Astrocyte (in vitro differentiated cells and primary cell): ENCODE data around the gene SVIL. TPM values are rescaled to one million over a fixed set of nuclear protein-coding genes. Genes with fewer than 3 reads are reported as not detected.

Experiments
- DNase-seq: peaks from one replicate; pipeline ENCODE4 v3.0.0-alpha.2; 2010; ENCODE audit warnings: low read depth
- FAIRE-seq: peaks from 2 replicates; lab custom pipeline; 2011; peaks lifted over from hg19 to GRCh38; lab: Jason Lieb, UNC
- H2AFZ ChIP-seq: 2 replicates; pipeline ENCODE4 v1.6.0; 2012; ENCODE audit warnings: low read depth, low read length, inconsistent platforms
- H3K27ac ChIP-seq: 2 replicates; pipeline ENCODE4 v1.5.1; 2011; ENCODE audit warnings: low read depth, low read length, inconsistent platforms
- H3K27me3 ChIP-seq: 2 replicates; pipeline ENCODE4 v1.6.0; 2011; ENCODE audit warnings: low read length, inconsistent platforms; ENCODE audit not compliant: insufficient read depth
- H3K36me3 ChIP-seq: 2 replicates; pipeline ENCODE4 v1.5.1; 2011; ENCODE audit warnings: low read length, inconsistent platforms; ENCODE audit not compliant: insufficient read depth
- H3K4me1 ChIP-seq: 2 replicates; pipeline ENCODE4 v1.5.1; 2011; ENCODE audit warnings: low read length, inconsistent platforms; ENCODE audit not compliant: insufficient read depth
- H3K4me2 ChIP-seq: 2 replicates; pipeline ENCODE4 v1.6.0; 2012; ENCODE audit warnings: low read length, inconsistent platforms
- H3K4me3 ChIP-seq: 2 replicates; pipeline ENCODE4 v1.5.1; 2011; ENCODE audit warnings: low read depth, mild to moderate bottlenecking, low read length, inconsistent platforms; ENCODE audit not compliant: insufficient read depth
- H3K79me2 ChIP-seq: 2 replicates; pipeline ENCODE4 v1.6.0; 2012; ENCODE audit warnings: mild to moderate bottlenecking, low read length, inconsistent platforms; ENCODE audit not compliant: insufficient read depth
- H3K9ac ChIP-seq: 2 replicates; pipeline ENCODE4 v1.6.0; 2012; ENCODE audit warnings: mild to moderate bottlenecking, low read length, inconsistent platforms
- H3K9me3 ChIP-seq: 2 replicates; pipeline ENCODE4 v1.5.1; 2012; ENCODE audit warnings: low read depth, mild to moderate bottlenecking, low read length, inconsistent platforms; ENCODE audit not compliant: insufficient read depth
- H4K20me1 ChIP-seq: 2 replicates; pipeline ENCODE4 v1.6.0; 2012; ENCODE audit warnings: low read length, inconsistent platforms; ENCODE audit not compliant: insufficient read depth
- H3K27ac Mint-ChIP-seq: one replicate; pipeline ENCODE4 v1.8.0; 2021; ENCODE audit warnings: mild to moderate bottlenecking, mixed read lengths; ENCODE audit not compliant: unreplicated experiment
- H3K27me3 Mint-ChIP-seq: one replicate; pipeline ENCODE4 v1.8.0; 2021; ENCODE audit warnings: low read depth, mixed read lengths; ENCODE audit not compliant: unreplicated experiment
- H3K36me3 Mint-ChIP-seq: one replicate; pipeline ENCODE4 v1.8.0; 2021; ENCODE audit warnings: low read depth, mixed read lengths; ENCODE audit not compliant: unreplicated experiment
- H3K4me1 Mint-ChIP-seq: one replicate; pipeline ENCODE4 v1.8.0; 2021; ENCODE audit warnings: low read depth, mixed read lengths; ENCODE audit not compliant: unreplicated experiment
- H3K4me3 Mint-ChIP-seq: one replicate; pipeline ENCODE4 v1.8.0; 2021; ENCODE audit warnings: mild to moderate bottlenecking, moderate library complexity, mixed read lengths; ENCODE audit not compliant: unreplicated experiment
- H3K9me3 Mint-ChIP-seq: one replicate; pipeline ENCODE4 v1.8.0; 2021; ENCODE audit warnings: mild to moderate bottlenecking, mixed read lengths; ENCODE audit not compliant: unreplicated experiment
- CTCF ChIP-seq: IDR thresholded peaks from 2 replicates; pipeline ENCODE4 v1.5.1; 2011; ENCODE audit warnings: low read depth, mild to moderate bottlenecking, inconsistent platforms, low read length, moderate library complexity; ENCODE audit not compliant: insufficient read depth
- EZH2 ChIP-seq: IDR thresholded peaks from 2 replicates; pipeline ENCODE4 v1.6.1; 2012; ENCODE audit warnings: mild to moderate bottlenecking, low read length, inconsistent platforms; ENCODE audit not compliant: insufficient read depth
- total RNA-seq: library from RNA; stranded (reverse); gene quantifications from 2 replicates; pipeline ENCODE4 v1.2.1, GENCODE V29; 2021

Gene SVIL
- total RNA-seq, 1 donor from 2014 or later: 70.4 TPM

DNA sequence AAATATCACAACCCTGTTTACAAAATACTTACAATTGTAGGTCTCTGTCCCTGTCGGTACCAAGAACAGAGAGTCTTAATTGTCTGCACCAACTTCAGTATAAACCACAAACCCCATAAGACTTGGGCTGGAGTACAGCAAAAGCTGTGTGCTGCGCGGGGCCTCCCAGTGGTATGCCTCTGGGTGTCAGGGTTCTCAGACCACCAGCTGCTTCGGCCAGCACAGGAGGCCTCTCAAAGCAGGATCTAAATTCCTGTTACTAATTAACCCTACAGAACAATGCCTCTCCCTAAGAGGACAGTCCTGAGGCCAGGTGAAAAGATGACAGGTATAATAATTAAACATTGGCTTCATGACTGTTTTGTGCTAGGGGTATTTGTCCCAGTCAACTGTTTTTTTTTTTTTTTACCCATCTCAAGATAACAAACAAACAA, 957 bp upstream of the SVIL start:
- Histone ChIP-seq H3K4me2 (peak overlapping the region; percentile 76), H3K9ac (peak overlapping the region; percentile 70), H3K4me3 (peak overlapping the region; percentile 4), H2AFZ (no peak overlapping the region), H4K20me1 (peaks cover 4% of the 10 kb centered on the region), H3K36me3 (peaks cover 4% of the 10 kb centered on the region), H3K9me3 (no peaks in the 10 kb centered on the region), H3K27ac (peak overlapping the region; percentile 86), H3K79me2 (peaks cover 36% of the 10 kb centered on the region), H3K4me1 (peaks cover 39% of the 10 kb centered on the region), H3K27me3 (no peaks in the 10 kb centered on the region)
- TF ChIP-seq EZH2 (no peak), CTCF (no peak)
- peak; percentile 47 for DNase-seq
- no peak for FAIRE-seq
- peaks cover 9% of the 10 kb centered on the region for H3K36me3 Mint-ChIP-seq
- peak overlapping the region; percentile 93 for H3K27ac Mint-ChIP-seq
- H3K9me3 Mint-ChIP-seq: peaks cover 3% of the 10 kb centered on the region
- H3K4me1 Mint-ChIP-seq: peaks cover 41% of the 10 kb centered on the region
- no peaks in the 10 kb centered on the region for H3K27me3 Mint-ChIP-seq
- peak overlapping the region; percentile 87 for H3K4me3 Mint-ChIP-seq

- no peak for TF ChIP-seq EZH2
- H3K27ac Mint-ChIP-seq: peak overlapping the region; percentile 93
- H3K9me3 ChIP-seq: no peaks in the 10 kb centered on the region
- H3K9me3 Mint-ChIP-seq: no peaks in the 10 kb centered on the region
- peak overlapping the region; percentile 70 for H3K9ac ChIP-seq
- H3K27me3 ChIP-seq: no peaks in the 10 kb centered on the region
- peaks cover 40% of the 10 kb centered on the region for H3K4me1 Mint-ChIP-seq
- H3K79me2 ChIP-seq: peaks cover 40% of the 10 kb centered on the region
- DNase-seq (no peak), FAIRE-seq (no peak)
- H3K27me3 Mint-ChIP-seq: no peaks in the 10 kb centered on the region
- H3K4me1 ChIP-seq: peaks cover 39% of the 10 kb centered on the region
- peaks cover 17% of the 10 kb centered on the region for H4K20me1 ChIP-seq
- H3K27ac ChIP-seq: peak overlapping the region; percentile 86
- no peak overlapping the region for H2AFZ ChIP-seq
- H3K4me2 ChIP-seq: peak overlapping the region; percentile 76
- H3K4me3 Mint-ChIP-seq: peak overlapping the region; percentile 87
- H3K4me3 ChIP-seq: peak overlapping the region; percentile 41
- H3K36me3 Mint-ChIP-seq: peaks cover 2% of the 10 kb centered on the region
- peaks cover 4% of the 10 kb centered on the region for H3K36me3 ChIP-seq
Measured at GRCh38 chr10:29634105-29634504, 666 bp downstream of the SVIL start.

DNA sequence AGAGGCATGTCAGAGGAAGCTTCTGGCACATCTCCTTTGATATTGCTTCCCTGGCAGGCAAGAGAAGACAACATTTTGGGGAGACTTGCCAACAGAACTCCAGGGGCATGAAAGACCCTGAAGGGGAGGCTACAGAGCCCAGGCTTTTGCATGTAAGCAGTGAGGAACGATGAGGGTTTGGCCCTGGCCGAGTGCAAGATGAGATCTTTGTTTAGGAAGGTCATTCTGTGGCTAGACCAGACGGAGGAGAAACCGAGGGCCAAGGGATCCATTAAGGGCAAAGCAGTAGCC, 3.8 kb downstream of the SVIL start:
- FAIRE-seq: no peak
- Mint-ChIP-seq H3K27ac (no peak overlapping the region), H3K36me3 (no peaks in the 10 kb centered on the region), H3K4me1 (peaks cover 51% of the 10 kb centered on the region), H3K27me3 (no peaks in the 10 kb centered on the region), H3K9me3 (no peaks in the 10 kb centered on the region), H3K4me3 (no peak overlapping the region)
- H3K27me3 ChIP-seq: no peaks in the 10 kb centered on the region
- H3K4me2 ChIP-seq: no peak overlapping the region
- H3K4me1 ChIP-seq: peaks cover 41% of the 10 kb centered on the region
- H3K4me3 ChIP-seq: no peak overlapping the region
- no peak overlapping the region for H2AFZ ChIP-seq
- TF ChIP-seq CTCF (no peak), EZH2 (no peak)
- H3K36me3 ChIP-seq: peaks cover 3% of the 10 kb centered on the region
- DNase-seq: no peak
- no peak overlapping the region for H3K27ac ChIP-seq
- H3K9me3 ChIP-seq: no peaks in the 10 kb centered on the region
- H3K9ac ChIP-seq: no peak overlapping the region
- peaks cover 56% of the 10 kb centered on the region for H3K79me2 ChIP-seq
- H4K20me1 ChIP-seq: peaks cover 33% of the 10 kb centered on the region
